IPS DF 4.7 (cell line): ENCODE results near the gene NEURL3.
A peak's percentile ranks its signal among the peaks of the same experiment; 100 is the strongest.

ENCODE experiments used
- DNase-seq: peaks from one replicate; pipeline ENCODE4 v3.0.0-alpha.2; 2013; ENCODE audit warnings: low spot score; ENCODE audit errors: extremely low read depth

Gene NEURL3

GRCh38 chr2:96528006-96528699 lies 23.0 kb upstream of the NEURL3 start:
- no peak for DNase-seq

- no peak for DNase-seq
Observed at GRCh38 chr2:96527286-96528005, 22.3 kb upstream of the NEURL3 start.

GRCh38 chr2:96526615-96527285 lies 21.6 kb upstream of the NEURL3 start:
- DNase-seq, result no peak

DNA sequence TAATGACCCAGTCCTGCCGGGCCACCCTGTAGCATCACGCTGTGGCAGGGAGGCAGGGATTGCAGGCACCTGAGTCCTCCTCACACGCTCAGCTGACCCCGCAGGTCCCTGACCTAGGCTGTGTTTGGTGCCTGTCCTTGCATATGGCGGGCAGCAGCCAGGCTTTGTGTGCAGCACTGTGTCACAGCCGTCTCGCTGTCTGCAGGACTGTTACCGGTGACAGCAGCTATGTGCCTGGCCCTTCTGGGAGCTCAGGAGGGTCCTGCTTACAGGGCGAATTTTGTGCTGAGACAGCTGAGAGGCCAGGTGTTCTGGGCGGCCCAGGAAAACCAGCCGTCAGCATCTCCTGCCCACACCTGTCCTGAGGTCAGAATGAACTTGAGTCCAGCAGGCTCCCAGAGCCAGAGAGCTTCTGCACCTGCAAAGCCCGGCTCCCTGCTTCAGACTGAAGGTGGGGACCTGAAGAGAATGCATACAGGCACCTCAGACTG lies 21.0 kb upstream of the NEURL3 start:
- DNase-seq, result no peak

- no peak for DNase-seq
Observed at GRCh38 chr2:96525211-96525507, 20.0 kb upstream of the NEURL3 start.

GRCh38 chr2:96524482-96525210 lies 19.5 kb upstream of the NEURL3 start:
- DNase-seq, result no peak

DNA sequence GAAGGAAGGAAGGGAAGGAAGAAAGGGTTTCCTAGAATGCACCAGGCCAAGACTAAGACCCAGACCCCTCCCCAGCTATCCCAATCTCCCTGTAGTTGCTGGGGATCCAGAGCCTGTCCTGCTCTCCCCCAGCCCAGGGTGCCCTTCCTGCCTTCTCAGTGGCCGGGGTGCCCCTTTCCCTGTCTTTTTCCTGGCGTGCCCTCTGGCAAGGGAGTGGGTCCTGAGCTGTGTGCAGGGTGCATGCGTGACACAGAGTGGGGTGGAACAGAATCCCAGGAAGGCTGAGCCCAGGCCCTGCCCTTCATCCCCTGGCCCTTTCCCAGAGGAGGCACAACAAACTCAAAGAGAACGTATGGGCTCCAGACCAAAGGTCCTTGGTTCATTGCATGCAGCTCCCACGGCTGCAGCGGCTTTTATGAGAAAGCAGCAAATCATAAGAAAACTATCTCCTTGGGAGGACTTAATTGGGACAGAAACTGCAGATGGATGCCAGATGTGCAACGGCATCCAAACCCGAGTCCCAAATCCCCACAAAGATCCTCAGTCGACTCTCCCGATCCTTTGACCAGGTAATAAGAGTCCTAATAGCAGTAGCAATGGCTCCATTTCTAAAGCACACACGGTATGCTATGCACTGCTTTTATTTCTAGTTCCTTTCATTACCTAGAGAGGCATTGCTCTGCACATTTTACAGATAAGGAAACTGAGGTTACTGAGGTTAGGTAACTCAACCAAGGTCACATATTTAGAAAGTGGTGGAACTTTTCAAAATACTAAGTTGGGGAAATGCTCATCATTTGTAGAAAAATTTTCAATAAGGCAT lies 18.7 kb upstream of the NEURL3 start:
- no peak for DNase-seq

DNA sequence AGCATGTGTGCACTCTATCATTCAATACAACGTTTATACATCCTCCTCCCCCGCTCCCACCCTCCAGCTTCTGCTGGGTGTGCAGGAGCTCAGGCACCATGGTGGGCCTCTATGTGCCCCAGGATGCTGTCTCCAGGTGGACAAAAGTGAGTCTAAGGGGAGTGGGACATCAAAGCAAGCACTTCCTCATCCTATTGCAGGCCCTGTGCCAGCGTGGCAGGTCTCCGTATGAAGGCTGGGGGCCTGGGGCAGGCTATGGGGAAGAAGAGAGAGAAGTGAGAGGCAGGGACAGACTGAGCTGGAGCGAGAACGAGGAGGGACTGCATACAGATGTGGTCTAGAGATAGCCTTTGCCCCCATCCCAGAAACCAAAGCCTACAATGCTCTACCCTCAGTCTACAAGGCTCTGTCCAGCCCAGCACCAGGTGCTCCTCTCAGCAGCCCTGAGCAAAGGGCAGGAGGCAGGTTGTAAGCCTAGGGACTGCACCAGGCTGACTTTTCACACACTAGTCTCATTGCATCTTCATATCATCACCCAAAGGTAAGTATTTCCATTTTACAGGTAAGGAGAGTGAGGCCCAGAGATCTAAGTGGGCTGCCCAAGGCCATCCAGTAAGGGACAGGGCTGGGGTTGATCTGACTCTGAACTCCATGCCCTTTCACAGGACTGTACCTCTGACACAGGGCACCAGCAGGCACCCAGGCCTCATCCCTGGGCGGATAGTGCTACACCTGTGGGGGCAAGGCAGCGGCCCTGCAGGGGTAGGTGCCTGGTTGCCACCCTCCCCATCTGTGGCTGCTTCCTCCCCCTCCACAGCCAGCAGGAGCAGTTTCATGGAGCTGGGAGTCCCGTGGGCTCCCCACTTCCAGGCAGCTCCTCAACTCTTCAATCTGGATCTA lies 17.4 kb upstream of the NEURL3 start:
- DNase-seq, result no peak

GRCh38 chr2:96521219-96521618 lies 16.1 kb upstream of the NEURL3 start:
- DNase-seq, result no peak

- DNase-seq, result no peak
Observed at GRCh38 chr2:96520697-96521096, 15.5 kb upstream of the NEURL3 start.

- no peak for DNase-seq
Observed at GRCh38 chr2:96520231-96520630, 15.1 kb upstream of the NEURL3 start.

GRCh38 chr2:96517079-96517478 lies 11.9 kb upstream of the NEURL3 start:
- DNase-seq, result no peak

- DNase-seq, result no peak
Observed at GRCh38 chr2:96514521-96514920, 9.4 kb upstream of the NEURL3 start.

- DNase-seq, result no peak
Observed at GRCh38 chr2:96512341-96512740, 7.2 kb upstream of the NEURL3 start.

GRCh38 chr2:96511851-96512250 lies 6.7 kb upstream of the NEURL3 start:
- no peak for DNase-seq

DNA sequence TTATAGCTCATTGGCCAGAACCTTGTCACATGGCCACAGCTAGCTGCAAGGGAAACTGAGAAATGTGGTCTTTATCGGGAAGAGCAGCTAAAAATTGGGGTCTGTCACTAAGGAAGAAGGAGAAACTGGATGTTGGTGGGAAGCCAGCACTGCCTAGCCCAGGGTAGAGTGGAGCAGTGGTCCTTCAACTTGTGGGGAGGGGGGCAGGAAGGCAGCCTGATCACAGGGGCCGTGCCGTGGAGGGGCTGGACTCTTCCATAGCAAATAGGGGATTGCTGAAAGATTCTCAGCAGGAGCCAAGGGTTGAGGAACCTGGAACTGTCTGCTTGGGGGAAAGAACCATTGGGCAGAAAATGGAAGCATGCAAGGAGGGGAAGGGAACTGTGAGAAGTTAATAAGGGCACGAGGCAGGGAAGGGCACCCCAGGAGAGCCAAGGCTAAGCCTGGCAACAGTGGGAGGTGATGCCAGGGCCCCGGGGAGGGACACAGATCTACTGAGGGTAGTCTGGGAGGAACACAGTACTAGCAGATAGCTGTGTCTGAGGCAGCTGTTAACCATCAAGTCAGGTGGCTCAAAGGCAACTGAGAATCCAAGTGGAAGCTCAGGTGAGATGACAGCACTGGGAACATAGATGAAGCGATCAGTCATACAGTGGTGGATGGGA lies 5.9 kb upstream of the NEURL3 start:
- no peak for DNase-seq

GRCh38 chr2:96509847-96510230 lies 4.7 kb upstream of the NEURL3 start:
- no peak for DNase-seq

DNA sequence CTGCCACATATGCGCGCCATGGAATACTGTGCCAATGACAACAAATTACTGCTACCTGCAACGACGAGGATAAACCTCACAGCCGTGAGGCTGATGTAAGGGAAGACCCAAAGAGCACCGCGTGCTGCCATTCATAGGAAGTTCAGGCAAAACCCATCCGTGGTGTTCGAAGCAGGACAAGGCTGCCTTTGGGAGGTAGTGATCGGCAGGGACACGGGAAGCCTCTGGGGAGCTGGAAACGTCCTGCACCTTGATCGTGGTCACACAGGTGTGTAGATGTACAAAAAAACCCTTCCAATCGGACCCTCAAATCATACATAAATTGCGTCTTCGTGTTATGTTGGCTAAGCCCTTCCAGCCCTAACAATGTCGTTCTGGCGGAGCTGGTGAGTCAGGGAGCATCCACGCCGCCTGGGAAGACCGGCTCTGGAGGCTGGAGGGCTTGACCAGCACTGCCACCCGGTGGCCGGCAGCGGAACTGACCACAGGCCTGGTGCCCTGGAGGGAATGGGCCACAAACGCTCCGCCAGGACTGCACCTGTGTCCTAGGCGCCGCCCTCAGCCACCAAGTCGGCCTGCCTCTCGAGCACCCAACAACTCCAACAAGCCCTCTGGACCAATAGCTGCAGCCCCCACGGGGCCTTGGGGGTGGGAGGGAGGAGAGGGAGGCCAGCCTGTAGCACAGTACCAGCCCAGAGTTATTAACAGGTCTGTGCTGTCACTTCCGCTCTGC lies 4.1 kb upstream of the NEURL3 start:
- peak; percentile 79 for DNase-seq
